Calu3 (cell line): ENCODE results near the gene ASZ1. TPM values are rescaled to one million over a fixed set of nuclear protein-coding genes. Genes with fewer than 3 reads are reported as not detected.

Experiments
- BruUV-seq: library from RNA; stranded (reverse); fragments of 400-500 nt; replicated peaks from 2 replicates; lab custom pipeline; 2021; lab: Mats Ljungman, UMichigan
- CTCF ChIA-PET: fragments of 300-600 bp; sonication (Branson Sonifier 250); formaldehyde crosslinking; loops from one replicate; lab custom pipeline; 2022; ENCODE audit warnings: antibody characterized with exemption; lab: Charles Lee
- DNase-seq: peaks from one replicate; pipeline ENCODE4 v3.0.0; 2022
- H3K27ac Mint-ChIP-seq: one replicate; pipeline ENCODE4 v1.8.0; 2022; ENCODE audit warnings: mixed read lengths; ENCODE audit not compliant: unreplicated experiment
- H3K27me3 Mint-ChIP-seq: one replicate; pipeline ENCODE4 v1.8.0; 2022; ENCODE audit warnings: mixed read lengths; ENCODE audit not compliant: unreplicated experiment
- H3K36me3 Mint-ChIP-seq: one replicate; pipeline ENCODE4 v1.8.0; 2022; ENCODE audit warnings: mild to moderate bottlenecking, moderate library complexity, mixed read lengths; ENCODE audit not compliant: insufficient read depth, unreplicated experiment
- H3K4me1 Mint-ChIP-seq: one replicate; pipeline ENCODE4 v1.8.0; 2022; ENCODE audit warnings: mild to moderate bottlenecking, low read depth, mixed read lengths; ENCODE audit not compliant: unreplicated experiment
- H3K4me3 Mint-ChIP-seq: one replicate; pipeline ENCODE4 v1.8.0; 2022; ENCODE audit warnings: mild to moderate bottlenecking, low read depth, moderate library complexity, mixed read lengths; ENCODE audit not compliant: unreplicated experiment
- H3K9me3 Mint-ChIP-seq: one replicate; pipeline ENCODE4 v1.8.0; 2022; ENCODE audit warnings: low read depth, mixed read lengths; ENCODE audit not compliant: unreplicated experiment
- CTCF ChIP-seq: fragments of 200-600 bp; IDR thresholded peaks from one replicate; pipeline ENCODE4 v1.8.0; 2022; ENCODE audit warnings: antibody characterized with exemption; ENCODE audit not compliant: unreplicated experiment
- intact Hi-C: fragments of 100-400 bp; cut with micrococcal nuclease; formaldehyde crosslinking; loops from one replicate; pipeline ENCODE4 v1.10.0; 2022; ENCODE audit not compliant: unreplicated experiment
- total RNA-seq: library from RNA; stranded (reverse); gene quantifications from 2 replicates; pipeline ENCODE4 v1.2.3, GENCODE V29; 2022

The ASZ1 gene
- total RNA-seq, 1 experiment from 2014 or later = not detected

GRCh38 chr7:117408831-117409230, 18.5 kb downstream of the ASZ1 start:
- peaks cover 9% of the 10 kb centered on the region for H3K4me1 Mint-ChIP-seq
- H3K27me3 Mint-ChIP-seq = no peaks in the 10 kb centered on the region
- TF ChIP-seq CTCF = no peak
- no TSS peak for BruUV-seq
- peak overlapping the region; percentile 4 for H3K27ac Mint-ChIP-seq
- H3K4me3 Mint-ChIP-seq = no peak overlapping the region
- H3K36me3 Mint-ChIP-seq = no peaks in the 10 kb centered on the region
- intact Hi-C loops = no loop called here
- DNase-seq = no peak
- H3K9me3 Mint-ChIP-seq = peaks cover 2% of the 10 kb centered on the region
- CTCF ChIA-PET = no interaction called here

GRCh38 chr7:117405519-117405918, 21.8 kb downstream of the ASZ1 start:
- intact Hi-C loops = no loop called here
- CTCF ChIA-PET = no interaction called here
- H3K4me1 Mint-ChIP-seq = peaks cover 26% of the 10 kb centered on the region
- no peak for DNase-seq
- no peak for TF ChIP-seq CTCF
- H3K36me3 Mint-ChIP-seq = no peaks in the 10 kb centered on the region
- H3K27me3 Mint-ChIP-seq = no peaks in the 10 kb centered on the region
- peaks cover 2% of the 10 kb centered on the region for H3K9me3 Mint-ChIP-seq
- H3K4me3 Mint-ChIP-seq = no peak overlapping the region
- H3K27ac Mint-ChIP-seq = no peak overlapping the region
- no TSS peak for BruUV-seq

- H3K27ac Mint-ChIP-seq = no peak overlapping the region
Measured at GRCh38 chr7:117403737-117404136, 23.6 kb downstream of the ASZ1 start.

GRCh38 chr7:117402109-117402508, 25.2 kb downstream of the ASZ1 start:
- Mint-ChIP-seq H3K9me3 (peaks cover 2% of the 10 kb centered on the region), H3K4me3 (no peak overlapping the region)
- intact Hi-C loops = loop anchor here (1.0 to 2.0 kb wide), 2 partner anchors 33 to 44 kb away; no protein-coding TSS in a partner anchor

More at GRCh38 chr7:117403737-117404136, 23.6 kb downstream of the ASZ1 start:
- H3K4me1 Mint-ChIP-seq = peaks cover 44% of the 10 kb centered on the region
- no peaks in the 10 kb centered on the region for H3K36me3 Mint-ChIP-seq
- no TSS peak for BruUV-seq
- no peak overlapping the region for H3K4me3 Mint-ChIP-seq
- no peak for DNase-seq
- CTCF ChIA-PET = interaction anchor here (0.9 kb wide), 1 partner anchor 76 kb away, joined by 3 read pairs; the partner anchor contains the start of gene CFTR
- intact Hi-C loops = loop anchor here (2.0 kb wide), 1 partner anchor 31 kb away; no protein-coding TSS in a partner anchor
- peaks cover 2% of the 10 kb centered on the region for H3K9me3 Mint-ChIP-seq
- no peak for TF ChIP-seq CTCF
- H3K27me3 Mint-ChIP-seq = no peaks in the 10 kb centered on the region

More at GRCh38 chr7:117402109-117402508, 25.2 kb downstream of the ASZ1 start:
- Mint-ChIP-seq H3K27me3 (no peaks in the 10 kb centered on the region), H3K27ac (peak overlapping the region; percentile 93), H3K4me1 (peaks cover 50% of the 10 kb centered on the region), H3K36me3 (no peaks in the 10 kb centered on the region)
- peak; percentile 46 for DNase-seq
- BruUV-seq = no TSS peak
- TF ChIP-seq CTCF = no peak
- CTCF ChIA-PET = interaction anchor here (0.7 to 1.5 kb wide), 2 partner anchors 44 to 57 kb away, joined by 3 to 4 read pairs; no protein-coding TSS in a partner anchor
